HG02981 (cell line): ENCODE results near the gene TIGD1.
"Not testable (repeated sequence)": the region's sequence is repeated elsewhere in the genome, so short reads cannot be mapped to it uniquely, and the experiment has no call there.

Experiments used
- ATAC-seq: cut with Tn5 transposase; IDR thresholded peaks from one replicate; pipeline ENCODE4 v1.9.1; 2021; ENCODE audit warnings: mild to moderate bottlenecking, moderate library complexity; ENCODE audit not compliant: unreplicated experiment

The TIGD1 gene

DNA sequence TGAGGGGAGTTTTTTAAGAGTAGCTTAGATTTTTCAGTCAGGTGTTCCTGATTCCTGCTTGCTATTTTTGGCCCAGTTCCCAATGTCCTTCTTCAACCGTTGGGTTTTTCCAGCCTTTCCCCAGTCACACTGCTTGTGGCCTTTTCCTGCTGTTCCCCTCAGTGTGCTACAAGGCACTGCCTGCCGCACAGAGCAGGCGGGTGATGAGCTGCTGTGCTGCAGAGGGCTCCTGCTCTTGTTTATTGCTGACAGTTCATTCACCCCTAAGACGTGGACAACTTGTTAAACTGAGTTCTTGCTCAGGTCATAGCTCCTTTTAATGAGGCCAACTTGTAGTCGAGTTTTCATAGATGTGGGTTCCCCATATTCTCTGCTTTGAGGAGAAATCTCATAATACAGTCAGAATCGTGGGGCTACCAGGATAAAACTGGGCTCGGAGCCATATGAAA is 20.7 kb upstream of the TIGD1 start:
- ATAC-seq = no peak

DNA sequence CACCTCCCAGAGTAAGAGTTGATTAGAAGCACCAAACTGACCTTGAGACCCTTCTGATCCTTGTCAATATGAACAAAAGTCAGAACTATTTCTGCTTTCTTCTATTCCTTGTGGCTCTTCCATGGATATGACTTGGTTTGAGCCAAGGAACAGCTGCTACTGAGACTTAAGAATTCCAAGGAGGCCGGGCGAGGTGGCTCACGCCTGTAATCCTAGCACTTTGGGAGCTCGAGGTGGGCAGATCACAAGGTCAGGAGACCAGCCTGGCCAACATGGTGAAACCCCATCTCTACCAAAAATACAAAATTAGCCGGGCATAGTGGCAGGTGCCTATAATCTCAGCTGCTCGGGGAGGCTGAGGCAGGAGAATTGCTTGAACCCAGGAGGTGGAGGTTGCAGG is 20.1 kb upstream of the TIGD1 start:
- not testable (repeated sequence) for ATAC-seq

- no peak for ATAC-seq
Observed at GRCh38 chr2:232569541-232569940, 19.2 kb upstream of the TIGD1 start.

DNA sequence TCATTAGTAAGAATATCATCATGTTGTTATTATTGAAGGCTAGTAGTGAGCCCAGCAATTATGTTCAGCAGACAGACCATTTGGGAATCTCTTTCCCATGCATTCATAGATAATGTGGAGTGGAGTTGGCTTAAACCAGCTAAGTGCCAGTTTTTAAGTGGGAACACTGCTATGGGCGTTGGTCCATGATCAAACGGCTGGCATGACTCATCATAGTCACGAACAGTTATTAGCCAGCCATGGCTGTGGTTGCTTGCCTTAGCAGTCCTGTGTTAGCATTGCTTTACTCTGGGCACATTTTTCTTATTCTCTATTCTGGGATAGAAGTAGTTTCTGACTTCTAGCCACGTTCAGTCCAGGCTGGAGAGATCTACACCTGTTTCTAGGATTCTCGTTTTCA is 17.8 kb upstream of the TIGD1 start:
- ATAC-seq = no peak

GRCh38 chr2:232567721-232568120 is 17.4 kb upstream of the TIGD1 start:
- ATAC-seq = no peak

DNA sequence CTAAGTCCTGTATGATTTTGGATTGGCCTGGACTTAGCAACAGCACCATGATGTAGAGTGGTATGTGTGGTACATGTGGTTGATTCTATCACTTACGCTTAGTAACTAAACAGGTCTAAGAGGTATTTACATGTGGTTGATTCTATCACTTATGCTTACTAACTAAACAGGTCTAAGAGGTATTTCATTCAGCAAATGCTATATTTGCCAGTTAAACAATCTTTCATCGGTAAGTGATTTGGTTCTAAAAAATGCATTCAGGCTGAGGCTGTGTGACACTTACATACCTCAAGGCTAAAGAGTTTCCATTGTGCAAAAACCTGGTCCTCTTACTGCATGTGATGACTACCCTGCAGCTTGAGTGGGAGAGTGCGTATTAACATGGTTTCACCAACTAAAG is 13.2 kb upstream of the TIGD1 start:
- no peak for ATAC-seq

DNA sequence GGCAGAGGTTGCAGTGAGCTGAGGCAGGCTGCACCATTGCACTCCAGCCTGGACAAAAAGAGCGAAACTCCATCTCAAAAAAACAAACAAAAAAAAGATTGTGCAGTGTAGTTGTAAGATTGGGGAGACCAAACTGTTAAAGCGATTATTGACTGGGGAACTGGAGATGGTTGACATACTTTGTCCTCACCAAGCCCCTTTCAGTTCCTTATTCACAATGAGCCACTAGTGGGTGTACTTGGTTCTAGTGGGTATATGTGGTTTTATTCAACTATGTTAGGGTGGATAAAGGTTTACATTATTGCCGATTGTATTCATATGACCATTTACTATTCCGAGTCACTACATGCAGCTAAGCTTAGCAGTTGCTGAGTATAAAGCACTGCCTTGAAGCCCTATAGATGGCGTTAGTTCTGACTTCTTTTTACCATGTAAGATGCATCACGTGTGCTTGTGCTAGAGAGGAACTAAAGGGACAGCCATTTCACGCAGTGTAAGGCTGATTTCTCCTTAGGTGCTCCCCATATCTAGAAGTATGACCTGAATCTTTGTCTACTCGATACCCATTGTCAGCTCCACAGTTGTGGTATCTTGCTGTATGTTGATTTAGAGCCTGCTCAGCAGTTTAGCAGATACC is 12.3 kb upstream of the TIGD1 start:
- no peak for ATAC-seq

GRCh38 chr2:232556426-232556825 is 6.1 kb upstream of the TIGD1 start:
- ATAC-seq = no peak

GRCh38 chr2:232551776-232552175 is 1.4 kb upstream of the TIGD1 start:
- ATAC-seq = no peak

DNA sequence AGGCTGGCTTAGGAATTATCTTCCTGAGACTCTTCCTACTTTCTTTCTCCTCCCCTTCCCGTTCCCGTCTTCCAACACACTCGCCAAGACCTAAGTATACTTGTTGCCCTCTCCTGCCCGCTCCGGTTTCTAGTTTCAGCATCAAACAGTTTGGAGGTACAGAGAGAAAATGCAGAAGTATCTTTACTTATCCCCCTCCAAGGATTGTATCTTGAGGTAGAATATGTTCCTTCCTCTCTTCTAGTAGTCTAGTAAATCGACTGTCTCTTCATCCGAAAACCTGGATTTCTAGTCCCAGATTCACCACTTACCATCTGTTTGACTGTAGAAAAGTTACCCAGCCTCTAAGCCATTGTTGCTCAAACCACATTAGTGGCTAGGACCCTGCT is 887 bp upstream of the TIGD1 start:
- no peak for ATAC-seq

DNA sequence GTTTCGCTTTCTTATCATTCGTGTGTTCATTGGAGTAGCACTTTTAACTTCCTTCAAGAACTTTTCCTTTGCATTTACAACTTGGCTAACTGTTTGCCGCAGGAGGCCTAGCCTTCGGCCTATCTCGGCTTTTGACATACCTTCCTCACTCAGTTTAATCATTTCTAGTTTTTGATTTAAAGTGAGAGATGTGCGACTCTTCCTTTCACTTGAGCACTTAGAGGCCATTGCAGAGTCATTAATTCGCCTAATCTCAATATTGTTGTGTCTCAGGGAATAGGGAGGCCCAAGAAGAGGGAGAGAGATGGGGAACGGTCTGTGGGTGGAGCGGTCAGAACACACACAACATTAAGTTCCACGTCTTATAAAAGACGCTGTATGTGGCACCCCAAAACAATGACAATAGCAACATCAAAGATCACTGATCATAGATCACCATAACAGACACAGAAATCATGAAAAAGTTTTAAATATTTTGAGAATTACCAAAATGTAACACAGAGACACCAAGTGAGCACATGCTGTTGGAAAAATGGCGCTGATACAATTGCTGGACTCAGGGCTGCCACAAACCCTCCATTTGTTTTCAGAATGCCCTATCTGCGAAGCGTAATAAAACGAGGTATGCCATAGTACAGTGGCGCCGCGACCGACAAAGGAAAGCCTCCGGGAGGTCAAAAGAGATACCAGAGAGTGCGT is 553 bp downstream of the TIGD1 start:
- no peak for ATAC-seq

- ATAC-seq = no peak
Observed at GRCh38 chr2:232547991-232548390, 2.4 kb downstream of the TIGD1 start.

- ATAC-seq = no peak
Observed at GRCh38 chr2:232545511-232546375, 4.6 kb downstream of the TIGD1 start.

DNA sequence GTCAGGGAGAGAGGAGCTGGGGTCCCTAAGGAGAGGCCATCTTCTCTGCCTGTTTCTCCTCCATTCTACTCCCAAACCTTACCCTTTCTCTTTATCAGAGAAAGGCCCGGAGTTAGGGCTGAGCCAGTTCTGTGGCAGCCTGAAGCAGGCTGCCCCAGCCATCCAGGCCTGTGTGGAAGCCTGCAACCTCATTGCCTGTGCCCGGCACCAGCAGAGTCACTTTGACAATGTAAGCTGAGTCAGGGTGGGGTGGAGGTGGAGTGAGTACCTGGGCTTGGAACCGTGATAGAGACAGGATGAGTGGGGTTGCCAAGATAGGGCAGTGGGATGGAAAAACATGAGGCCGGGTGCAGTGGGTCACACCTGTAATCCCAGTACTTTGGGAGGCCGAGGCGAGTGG is 5.7 kb downstream of the TIGD1 start:
- ATAC-seq = no peak

GRCh38 chr2:232543928-232544631 is 6.3 kb downstream of the TIGD1 start:
- ATAC-seq = no peak

GRCh38 chr2:232543491-232543890 is 6.9 kb downstream of the TIGD1 start:
- no peak for ATAC-seq

DNA sequence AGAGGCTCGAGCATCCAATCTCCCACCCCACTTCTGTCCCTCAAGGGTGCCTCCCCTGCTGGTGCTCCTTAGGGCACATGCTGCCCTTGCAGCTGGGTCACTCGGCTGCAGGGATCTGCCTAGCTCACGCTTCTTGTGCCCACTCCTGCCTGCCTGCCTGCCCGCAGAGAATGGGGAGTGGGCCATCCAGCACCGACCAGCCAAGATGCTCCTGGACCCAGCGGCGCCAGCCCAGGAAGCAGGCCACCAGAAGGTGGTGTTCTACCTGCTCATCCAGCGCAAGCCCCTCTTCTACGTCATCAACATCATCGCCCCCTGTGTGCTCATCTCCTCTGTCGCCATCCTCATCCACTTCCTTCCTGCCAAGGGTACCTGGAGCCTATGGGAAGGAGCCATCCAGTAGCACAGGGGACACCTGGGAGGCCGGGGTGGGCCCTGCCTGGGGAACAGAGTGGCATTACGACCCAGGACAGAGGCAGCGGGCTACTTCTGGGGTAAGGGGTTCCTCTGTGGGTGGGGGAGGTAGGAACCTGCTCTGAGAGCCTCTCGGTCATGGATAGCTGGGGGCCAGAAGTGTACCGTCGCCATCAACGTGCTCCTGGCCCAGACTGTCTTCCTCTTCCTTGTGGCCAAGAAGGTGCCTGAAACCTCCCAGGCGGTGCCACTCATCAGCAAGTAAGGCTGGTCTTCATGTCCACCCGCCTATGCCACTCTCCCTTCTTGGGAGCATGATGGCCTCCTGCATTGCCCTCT is 7.5 kb downstream of the TIGD1 start:
- no peak for ATAC-seq

DNA sequence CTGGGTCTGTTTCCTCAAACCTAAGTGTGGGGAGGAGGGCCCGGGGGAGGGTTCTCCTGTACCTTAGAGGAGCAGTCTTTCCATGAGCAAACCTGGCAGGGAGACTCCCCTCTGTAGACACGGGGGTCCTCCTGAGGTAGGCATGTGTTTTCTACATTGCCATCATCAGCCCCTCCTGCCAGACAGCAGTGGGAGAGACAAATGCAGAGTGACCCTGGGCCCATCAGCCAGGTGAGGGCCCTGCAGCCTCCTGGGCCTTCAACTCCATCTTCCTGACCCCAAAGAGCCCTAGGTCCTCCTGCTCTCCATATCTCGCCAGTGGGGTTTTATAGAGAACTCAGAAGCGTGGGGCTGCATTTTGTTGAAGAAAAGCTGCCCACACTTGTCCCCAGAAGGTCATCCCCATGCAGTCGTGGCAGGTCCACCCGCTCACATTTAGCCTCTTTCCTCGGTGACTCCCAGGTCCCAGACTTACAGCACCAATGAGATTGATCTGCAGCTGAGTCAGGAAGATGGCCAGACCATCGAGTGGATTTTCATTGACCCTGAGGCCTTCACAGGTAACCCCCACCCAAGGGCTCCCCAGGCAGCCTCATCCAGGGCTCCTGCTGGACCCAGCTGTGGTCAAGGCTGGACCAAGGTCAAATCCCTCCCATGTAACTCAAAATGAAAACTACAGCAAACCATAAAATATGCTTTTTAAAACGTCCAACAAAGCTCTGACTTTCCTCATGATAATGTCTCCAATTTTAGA is 8.2 kb downstream of the TIGD1 start:
- ATAC-seq = no peak

GRCh38 chr2:232541195-232541960 is 9.0 kb downstream of the TIGD1 start:
- no peak for ATAC-seq
